Activated T-cell treated with anti-CD3 and anti-CD28 coated beads, Interleukin-2, amount 50 U/mL, for 4 hours (primary cell): ENCODE measurements around the gene IGFLR1. TPM values are rescaled to one million over a fixed set of nuclear protein-coding genes. Genes with fewer than 3 reads are reported as not detected.
"Not testable (repeated sequence)": the region's sequence is repeated elsewhere in the genome, so short reads cannot be mapped to it uniquely, and the experiment has no call there.

Experiments used
- ATAC-seq, 2 donors: fragments of 200-7000 bp; cut with Tn5 transposase; one replicate each; pipeline ENCODE4 v1.10.0; 2021
- DNase-seq: peaks from one replicate; pipeline ENCODE4 v3.0.0-alpha.2; 2020
- H3K27me3 Mint-ChIP-seq: one replicate; pipeline ENCODE4 v1.8.0; 2021; ENCODE audit warnings: low read depth, mixed read lengths
- H3K36me3 Mint-ChIP-seq: one replicate; pipeline ENCODE4 v1.8.0; 2022; ENCODE audit warnings: mixed read lengths; ENCODE audit not compliant: insufficient read depth
- H3K4me1 Mint-ChIP-seq: one replicate; pipeline ENCODE4 v1.8.0; 2021; ENCODE audit warnings: low read depth, mixed read lengths
- H3K4me3 Mint-ChIP-seq: one replicate; pipeline ENCODE4 v1.8.0; 2021; ENCODE audit warnings: mild to moderate bottlenecking, moderate library complexity, mixed read lengths
- H3K9me3 Mint-ChIP-seq: one replicate; pipeline ENCODE4 v1.8.0; 2021; ENCODE audit warnings: mixed read lengths
- total RNA-seq, 3 donors: library from RNA; stranded (reverse); gene quantifications; one replicate each; pipeline ENCODE4 v1.2.1, GENCODE V29; 2021

Gene IGFLR1
- total RNA-seq, 3 donors from 2014 or later, result 24.0 to 32.7 (median 29.8) TPM

DNA sequence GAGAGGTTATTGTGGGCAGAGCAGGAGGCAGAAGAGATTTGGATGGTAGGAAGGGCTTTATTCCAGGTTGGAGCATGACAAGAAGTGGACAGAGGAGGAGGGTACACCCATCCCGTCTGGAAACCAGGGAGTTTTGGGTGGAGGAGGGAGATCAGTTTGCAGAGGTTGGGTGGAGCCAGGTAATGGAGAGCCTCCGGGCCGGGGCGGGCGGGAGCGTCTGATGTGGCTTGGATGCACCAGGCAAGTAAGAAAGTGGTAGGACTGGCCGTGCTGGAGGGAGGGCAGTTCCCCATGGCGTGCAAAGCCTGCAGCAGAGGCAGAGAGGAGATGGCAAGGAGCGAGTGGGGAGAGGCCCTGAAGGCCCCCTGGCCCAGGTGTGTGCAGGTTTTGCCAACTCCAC, 10.9 kb downstream of the IGFLR1 start:
- ATAC-seq (no peak), DNase-seq (no peak)
- H3K36me3 Mint-ChIP-seq, result peaks cover 40% of the 10 kb centered on the region
- no peaks in the 10 kb centered on the region for H3K27me3 Mint-ChIP-seq
- no peaks in the 10 kb centered on the region for H3K9me3 Mint-ChIP-seq
- no peak overlapping the region for H3K4me3 Mint-ChIP-seq
- H3K4me1 Mint-ChIP-seq, result no peaks in the 10 kb centered on the region

DNA sequence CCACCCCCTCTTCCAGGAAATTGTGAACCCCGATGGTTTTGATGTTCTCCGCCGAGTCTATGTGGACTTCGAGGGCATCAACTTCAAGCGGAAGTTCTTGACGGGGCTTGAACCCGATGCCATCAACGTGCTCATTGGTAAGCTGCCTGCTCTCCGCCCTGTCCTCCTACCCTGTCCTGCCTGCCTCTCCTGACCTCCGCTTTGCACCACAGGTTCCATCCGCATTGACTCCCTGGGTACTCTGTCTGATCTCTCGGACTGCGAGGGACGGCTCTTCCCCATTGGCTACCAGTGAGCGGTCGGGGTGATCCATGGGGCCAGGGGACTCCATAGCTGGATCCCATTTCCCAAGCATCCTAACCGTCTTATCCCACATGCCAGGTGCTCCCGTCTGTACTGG, 11.9 kb downstream of the IGFLR1 start:
- H3K4me3 Mint-ChIP-seq, result no peak overlapping the region
- H3K27me3 Mint-ChIP-seq, result no peaks in the 10 kb centered on the region
- DNase-seq (no peak), ATAC-seq (no peak)
- H3K36me3 Mint-ChIP-seq, result peaks cover 46% of the 10 kb centered on the region
- H3K9me3 Mint-ChIP-seq, result no peaks in the 10 kb centered on the region
- no peaks in the 10 kb centered on the region for H3K4me1 Mint-ChIP-seq

DNA sequence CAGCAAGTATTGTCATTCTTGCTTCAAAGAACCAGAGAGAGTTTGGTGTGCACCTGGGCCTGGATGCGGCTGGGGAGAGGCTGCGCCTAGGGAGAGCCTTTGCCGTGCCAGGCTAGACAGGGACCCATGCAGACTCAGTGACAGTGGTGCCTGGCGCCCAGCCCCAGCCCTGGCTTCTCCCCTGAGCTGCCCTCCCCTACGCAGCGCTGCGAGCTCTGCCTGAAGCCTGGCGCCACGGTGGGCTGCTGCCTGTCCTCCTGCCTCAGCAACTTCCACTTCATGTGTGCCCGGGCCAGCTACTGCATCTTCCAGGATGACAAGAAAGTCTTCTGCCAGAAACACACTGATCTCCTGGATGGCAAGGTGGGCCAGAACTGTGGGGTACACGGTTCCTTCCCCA, 12.5 kb downstream of the IGFLR1 start:
- H3K4me1 Mint-ChIP-seq, result no peaks in the 10 kb centered on the region
- ATAC-seq (no peak), DNase-seq (no peak)
- H3K4me3 Mint-ChIP-seq, result no peak overlapping the region
- H3K36me3 Mint-ChIP-seq, result peaks cover 49% of the 10 kb centered on the region
- H3K27me3 Mint-ChIP-seq, result no peaks in the 10 kb centered on the region
- no peaks in the 10 kb centered on the region for H3K9me3 Mint-ChIP-seq

DNA sequence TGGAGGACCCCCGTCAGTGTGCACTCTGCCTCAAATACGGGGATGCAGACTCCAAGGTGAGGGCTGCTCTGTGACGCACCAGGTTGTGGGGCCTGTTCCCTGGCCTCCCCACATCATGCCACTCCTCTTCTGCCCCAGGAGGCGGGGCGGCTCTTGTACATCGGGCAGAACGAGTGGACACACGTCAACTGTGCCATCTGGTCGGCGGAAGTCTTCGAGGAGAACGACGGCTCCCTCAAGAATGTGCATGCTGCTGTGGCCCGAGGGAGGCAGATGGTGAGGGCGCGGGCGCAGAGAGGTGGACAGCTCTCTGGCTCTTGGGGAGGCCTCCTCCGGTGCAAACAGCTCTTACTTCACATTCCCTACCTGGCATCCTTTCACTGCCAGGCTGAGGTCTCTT, 13.2 kb downstream of the IGFLR1 start:
- Mint-ChIP-seq H3K4me1 (no peaks in the 10 kb centered on the region), H3K4me3 (no peak overlapping the region), H3K27me3 (no peaks in the 10 kb centered on the region), H3K9me3 (no peaks in the 10 kb centered on the region), H3K36me3 (peaks cover 50% of the 10 kb centered on the region)
- ATAC-seq, result no peak
- no peak for DNase-seq

DNA sequence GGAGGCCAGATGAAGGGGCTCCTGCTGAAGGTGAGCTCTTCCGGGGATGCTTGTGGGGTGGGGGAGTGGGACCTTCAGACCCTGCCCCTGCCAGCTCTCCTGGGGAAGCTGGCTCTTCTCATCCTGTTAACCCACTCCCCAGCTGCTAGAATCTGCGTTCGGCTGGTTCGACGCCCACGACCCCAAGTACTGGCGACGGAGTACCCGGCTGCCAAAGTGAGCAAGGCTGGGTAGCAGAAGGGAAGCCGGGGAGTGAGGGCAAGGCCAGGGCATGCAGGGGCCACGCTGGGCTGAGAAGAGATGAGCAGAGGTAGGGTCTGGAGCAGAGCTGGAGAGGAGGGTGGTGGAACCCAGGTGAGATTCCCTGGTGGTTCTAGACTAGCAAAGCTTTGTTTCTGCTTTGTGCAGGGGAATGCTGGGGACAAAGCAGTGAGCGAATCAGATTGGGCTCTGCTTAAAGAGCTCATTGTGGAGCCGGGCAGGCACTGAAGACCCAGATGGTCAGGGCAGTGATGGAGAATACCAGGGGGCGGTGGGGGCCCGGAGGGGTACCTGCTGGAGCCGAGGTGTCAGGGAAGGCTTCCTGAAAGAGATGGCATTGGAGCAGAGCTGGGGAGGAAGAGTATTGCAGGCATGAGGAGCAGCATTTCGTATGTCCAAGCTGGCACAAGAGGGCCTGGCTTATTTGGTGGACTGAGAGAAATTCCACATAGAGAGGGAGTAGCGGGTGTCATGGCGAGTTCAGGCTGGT, 14.1 kb downstream of the IGFLR1 start:
- Mint-ChIP-seq H3K36me3 (peaks cover 54% of the 10 kb centered on the region), H3K4me3 (no peak overlapping the region), H3K9me3 (no peaks in the 10 kb centered on the region), H3K4me1 (no peaks in the 10 kb centered on the region), H3K27me3 (no peaks in the 10 kb centered on the region)
- ATAC-seq (no peak), DNase-seq (no peak)

DNA sequence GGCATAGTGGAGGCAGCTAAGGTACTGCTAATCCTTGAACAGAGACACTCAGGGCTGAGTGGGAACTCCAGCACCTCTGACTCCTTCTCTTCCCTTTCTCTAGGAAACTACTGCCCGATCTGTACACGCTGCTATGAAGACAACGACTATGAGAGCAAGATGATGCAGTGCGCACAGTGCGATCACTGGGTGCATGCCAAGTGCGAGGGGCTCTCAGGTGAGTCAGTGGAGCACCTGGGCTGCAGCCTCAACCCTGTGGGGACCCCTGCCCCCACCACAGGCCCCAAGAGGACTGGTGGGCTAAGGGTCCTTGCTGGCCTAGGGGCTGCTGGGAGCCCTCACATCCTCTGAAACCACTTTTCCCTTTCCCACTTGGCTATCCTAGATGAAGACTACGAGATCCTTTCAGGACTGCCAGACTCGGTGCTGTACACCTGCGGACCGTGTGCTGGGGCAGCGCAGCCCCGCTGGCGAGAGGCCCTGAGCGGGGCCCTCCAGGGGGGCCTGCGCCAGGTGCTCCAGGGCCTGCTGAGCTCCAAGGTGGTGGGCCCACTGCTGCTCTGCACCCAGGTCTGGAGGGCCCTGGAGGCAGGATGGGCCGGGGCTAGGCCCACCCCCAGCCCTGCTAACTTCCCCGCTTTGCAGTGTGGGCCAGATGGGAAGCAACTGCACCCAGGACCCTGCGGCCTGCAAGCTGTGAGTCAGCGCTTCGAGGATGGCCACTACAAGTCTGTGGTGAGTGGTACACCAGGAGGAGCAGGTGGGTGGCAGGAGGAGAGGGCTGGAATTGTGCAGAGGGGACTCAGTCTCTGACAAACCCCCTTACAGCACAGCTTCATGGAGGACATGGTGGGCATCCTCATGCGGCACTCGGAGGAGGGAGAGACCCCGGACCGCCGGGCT, 14.9 kb downstream of the IGFLR1 start:
- no peaks in the 10 kb centered on the region for H3K9me3 Mint-ChIP-seq
- DNase-seq, result no peak
- no peak overlapping the region for H3K4me3 Mint-ChIP-seq
- peaks cover 59% of the 10 kb centered on the region for H3K36me3 Mint-ChIP-seq
- H3K4me1 Mint-ChIP-seq, result no peaks in the 10 kb centered on the region
- no peak for ATAC-seq
- H3K27me3 Mint-ChIP-seq, result no peaks in the 10 kb centered on the region

DNA sequence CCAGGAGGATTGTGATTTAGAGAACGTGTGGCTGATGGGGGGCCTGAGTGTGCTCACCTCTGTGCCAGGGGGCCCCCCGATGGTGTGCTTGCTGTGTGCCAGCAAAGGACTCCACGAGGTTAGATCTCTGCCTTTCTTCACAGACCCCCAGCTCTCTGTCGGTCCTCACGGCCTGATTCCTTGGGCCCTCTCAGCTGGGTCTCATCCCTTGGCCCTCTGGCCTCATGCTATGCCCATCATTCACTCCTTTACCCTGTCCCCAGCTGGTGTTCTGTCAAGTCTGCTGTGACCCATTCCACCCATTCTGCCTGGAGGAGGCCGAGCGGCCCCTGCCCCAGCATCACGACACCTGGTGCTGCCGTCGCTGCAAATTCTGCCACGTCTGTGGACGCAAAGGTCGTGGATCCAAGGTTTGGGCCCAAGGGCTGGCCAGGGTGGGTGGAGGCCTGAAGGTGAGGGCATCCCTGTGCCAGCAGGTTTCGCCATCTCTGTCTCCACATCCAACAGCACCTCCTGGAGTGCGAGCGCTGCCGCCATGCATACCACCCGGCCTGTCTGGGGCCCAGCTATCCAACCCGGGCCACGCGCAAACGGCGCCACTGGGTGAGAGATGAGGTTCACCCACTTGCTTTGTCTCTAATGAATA, 16.9 kb downstream of the IGFLR1 start:
- Mint-ChIP-seq H3K27me3 (no peaks in the 10 kb centered on the region), H3K36me3 (peaks cover 51% of the 10 kb centered on the region), H3K4me3 (no peak overlapping the region), H3K4me1 (peaks cover 5% of the 10 kb centered on the region), H3K9me3 (no peaks in the 10 kb centered on the region)
- DNase-seq (no peak), ATAC-seq (no peak)

DNA sequence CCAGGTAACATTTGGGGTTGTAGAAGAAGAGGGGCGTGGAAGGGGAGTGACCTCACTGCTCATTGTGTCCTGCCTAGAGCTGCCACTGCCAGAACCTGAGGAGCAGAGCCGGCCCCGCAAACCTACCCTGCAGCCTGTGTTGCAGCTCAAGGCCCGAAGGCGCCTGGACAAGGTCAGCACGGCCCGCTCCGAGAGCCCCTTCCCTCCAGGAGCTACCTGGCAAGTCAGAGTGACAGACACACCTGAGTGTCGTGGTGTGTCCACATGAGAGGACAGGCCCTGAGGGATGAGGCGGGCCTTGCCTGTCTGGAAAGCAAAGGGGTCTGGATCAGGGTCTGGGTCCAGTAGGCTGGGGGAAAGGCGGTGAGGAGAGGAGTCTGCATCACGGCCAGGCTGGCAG, 17.7 kb downstream of the IGFLR1 start:
- DNase-seq, result no peak

DNA sequence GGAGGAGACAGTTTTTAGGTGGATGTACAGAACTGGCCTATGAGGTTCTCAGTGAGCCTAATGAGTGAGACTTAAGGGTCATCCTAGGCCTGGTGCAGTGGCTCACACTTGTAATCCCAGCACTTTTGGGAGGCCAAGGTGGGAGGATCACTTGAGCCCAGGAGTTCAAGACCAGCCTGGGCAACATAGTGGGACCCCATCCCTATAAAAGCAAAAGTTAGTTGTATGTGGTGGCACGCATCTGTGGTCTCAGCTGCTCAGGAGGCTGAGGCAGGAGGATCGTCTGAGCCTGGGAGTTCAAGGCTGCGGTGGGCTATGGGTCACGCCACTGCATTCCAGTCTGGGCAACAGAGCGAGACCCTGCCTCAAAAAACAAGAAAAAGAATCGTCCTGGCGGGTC, 18.1 kb downstream of the IGFLR1 start:
- H3K4me3 Mint-ChIP-seq, ATAC-seq, DNase-seq, H3K27me3 Mint-ChIP-seq, H3K9me3 Mint-ChIP-seq: not testable (repeated sequence)
- H3K4me1 Mint-ChIP-seq, result peaks cover 12% of the 10 kb centered on the region
- H3K36me3 Mint-ChIP-seq, result peaks cover 50% of the 10 kb centered on the region

More for the DNA sequence above, 17.7 kb downstream of the IGFLR1 start:
- H3K9me3 Mint-ChIP-seq, result no peaks in the 10 kb centered on the region
- ATAC-seq, result no peak
- peaks cover 8% of the 10 kb centered on the region for H3K4me1 Mint-ChIP-seq
- H3K4me3 Mint-ChIP-seq, result no peak overlapping the region
- no peaks in the 10 kb centered on the region for H3K27me3 Mint-ChIP-seq
- peaks cover 48% of the 10 kb centered on the region for H3K36me3 Mint-ChIP-seq

DNA sequence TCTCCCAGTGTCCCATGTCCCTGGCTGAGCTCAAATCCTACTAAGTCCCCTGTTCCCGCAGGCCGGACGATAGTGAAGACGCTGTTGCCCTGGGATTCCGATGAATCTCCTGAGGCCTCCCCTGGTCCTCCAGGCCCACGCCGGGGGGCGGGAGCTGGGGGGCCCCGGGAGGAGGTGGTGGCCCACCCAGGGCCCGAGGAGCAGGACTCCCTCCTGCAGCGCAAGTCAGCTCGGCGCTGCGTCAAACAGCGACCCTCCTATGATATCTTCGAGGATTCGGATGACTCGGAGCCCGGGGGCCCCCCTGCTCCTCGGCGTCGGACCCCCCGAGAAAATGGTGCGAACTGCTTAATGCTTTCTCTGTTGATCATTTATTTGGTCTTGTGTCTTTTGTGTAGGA, 18.6 kb downstream of the IGFLR1 start:
- Mint-ChIP-seq H3K9me3 (no peaks in the 10 kb centered on the region), H3K27me3 (no peaks in the 10 kb centered on the region), H3K4me1 (peaks cover 14% of the 10 kb centered on the region), H3K4me3 (no peak overlapping the region), H3K36me3 (peaks cover 50% of the 10 kb centered on the region)
- no peak for ATAC-seq
- DNase-seq, result no peak

DNA sequence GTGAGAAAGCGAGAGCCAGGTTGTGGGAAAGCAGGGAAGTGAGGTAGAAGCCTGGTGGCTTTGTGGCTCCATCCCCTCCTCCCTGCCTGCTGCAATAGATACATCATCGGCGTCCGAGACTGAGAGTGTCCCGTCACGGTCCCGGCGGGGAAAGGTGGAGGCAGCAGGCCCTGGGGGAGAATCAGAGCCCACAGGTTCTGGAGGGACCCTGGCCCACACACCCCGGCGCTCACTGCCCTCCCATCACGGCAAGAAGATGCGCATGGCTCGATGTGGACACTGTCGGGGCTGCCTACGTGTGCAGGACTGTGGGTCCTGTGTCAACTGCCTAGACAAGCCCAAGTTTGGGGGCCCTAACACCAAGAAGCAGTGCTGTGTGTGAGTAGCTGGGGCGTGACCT, 19.4 kb downstream of the IGFLR1 start:
- ATAC-seq (no peak), DNase-seq (no peak)
- peaks cover 14% of the 10 kb centered on the region for H3K4me1 Mint-ChIP-seq
- H3K27me3 Mint-ChIP-seq, result no peaks in the 10 kb centered on the region
- H3K9me3 Mint-ChIP-seq, result no peaks in the 10 kb centered on the region
- H3K4me3 Mint-ChIP-seq, result no peak overlapping the region
- H3K36me3 Mint-ChIP-seq, result peaks cover 42% of the 10 kb centered on the region

DNA sequence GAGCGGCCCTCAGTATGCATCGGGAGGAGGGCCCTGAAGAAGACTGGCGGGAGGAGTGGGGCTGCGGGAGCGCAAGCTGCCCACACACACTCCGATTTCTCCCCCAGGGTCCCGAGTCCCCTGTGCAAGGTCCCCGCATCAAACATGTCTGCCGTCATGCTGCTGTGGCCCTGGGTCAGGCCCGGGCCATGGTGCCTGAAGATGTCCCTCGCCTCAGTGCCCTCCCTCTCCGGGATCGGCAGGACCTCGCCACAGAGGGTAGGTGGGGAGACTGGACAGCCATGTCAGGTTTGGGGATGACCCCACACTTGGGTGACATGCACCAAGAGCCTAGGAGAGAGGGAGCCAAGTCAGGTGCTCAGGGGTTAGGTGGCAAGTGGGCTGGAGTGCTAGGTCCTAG, 19.8 kb downstream of the IGFLR1 start:
- H3K4me1 Mint-ChIP-seq, result peaks cover 14% of the 10 kb centered on the region
- H3K4me3 Mint-ChIP-seq, result no peak overlapping the region
- ATAC-seq, result no peak
- H3K9me3 Mint-ChIP-seq, result no peaks in the 10 kb centered on the region
- H3K27me3 Mint-ChIP-seq, result no peaks in the 10 kb centered on the region
- peaks cover 42% of the 10 kb centered on the region for H3K36me3 Mint-ChIP-seq
- DNase-seq, result no peak

DNA sequence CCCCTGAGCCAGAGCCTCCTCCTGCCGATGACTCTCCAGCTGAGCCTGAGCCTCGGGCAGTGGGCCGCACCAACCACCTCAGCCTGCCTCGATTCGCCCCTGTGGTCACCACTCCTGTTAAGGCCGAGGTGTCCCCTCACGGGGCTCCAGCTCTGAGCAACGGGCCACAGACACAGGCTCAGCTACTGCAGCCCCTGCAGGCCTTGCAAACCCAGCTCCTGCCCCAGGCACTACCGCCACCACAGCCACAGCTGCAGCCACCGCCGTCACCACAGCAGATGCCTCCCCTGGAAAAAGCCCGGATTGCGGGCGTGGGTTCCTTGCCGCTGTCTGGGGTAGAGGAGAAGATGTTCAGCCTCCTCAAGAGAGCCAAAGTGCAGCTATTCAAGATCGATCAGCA, 20.9 kb downstream of the IGFLR1 start:
- no peak for DNase-seq
- peaks cover 17% of the 10 kb centered on the region for H3K4me1 Mint-ChIP-seq
- H3K36me3 Mint-ChIP-seq, result peaks cover 42% of the 10 kb centered on the region
- no peaks in the 10 kb centered on the region for H3K9me3 Mint-ChIP-seq
- no peak overlapping the region for H3K4me3 Mint-ChIP-seq
- H3K27me3 Mint-ChIP-seq, result no peaks in the 10 kb centered on the region
- ATAC-seq, result no peak

DNA sequence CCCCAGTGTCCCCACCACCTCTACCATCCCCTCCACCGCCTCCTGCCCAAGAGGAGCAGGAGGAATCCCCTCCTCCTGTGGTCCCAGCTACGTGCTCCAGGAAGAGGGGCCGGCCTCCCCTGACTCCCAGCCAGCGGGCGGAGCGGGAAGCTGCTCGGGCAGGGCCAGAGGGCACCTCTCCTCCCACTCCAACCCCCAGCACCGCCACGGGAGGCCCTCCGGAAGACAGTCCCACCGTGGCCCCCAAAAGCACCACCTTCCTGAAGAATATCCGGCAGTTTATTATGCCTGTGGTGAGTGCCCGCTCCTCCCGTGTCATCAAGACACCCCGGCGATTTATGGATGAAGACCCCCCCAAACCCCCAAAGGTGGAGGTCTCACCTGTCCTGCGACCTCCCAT, 21.6 kb downstream of the IGFLR1 start:
- Mint-ChIP-seq H3K36me3 (peaks cover 36% of the 10 kb centered on the region), H3K4me3 (no peak overlapping the region), H3K27me3 (no peaks in the 10 kb centered on the region), H3K4me1 (peaks cover 25% of the 10 kb centered on the region), H3K9me3 (no peaks in the 10 kb centered on the region)
- no peak for ATAC-seq
- DNase-seq, result no peak
